Hepatocyte (in vitro differentiated cells): ENCODE results near the gene PAX7.

ENCODE experiments used
- EZH2 ChIP-seq: fragments of 200-600 bp; sonication (generic); IDR thresholded peaks from 2 replicates; pipeline ENCODE4 v1.6.1; 2016; ENCODE audit warnings: antibody characterized with exemption, mild to moderate bottlenecking, borderline replicate concordance
- EZH2phosphoT487 ChIP-seq: fragments of 200-600 bp; sonication (generic); IDR thresholded peaks from one replicate; pipeline ENCODE4 v1.6.1; 2018; ENCODE audit warnings: antibody characterized with exemption, mild to moderate bottlenecking, low read depth, moderate library complexity; ENCODE audit not compliant: unreplicated experiment, severe bottlenecking
- TF ChIP-seq, protein P1 (sequence below): fragments of 200-600 bp; sonication (generic); IDR thresholded peaks from 2 replicates; pipeline ENCODE4 v1.5.1; 2016; ENCODE audit warnings: antibody characterized with exemption, mild to moderate bottlenecking; ENCODE audit not compliant: poor library complexity

DNA sequence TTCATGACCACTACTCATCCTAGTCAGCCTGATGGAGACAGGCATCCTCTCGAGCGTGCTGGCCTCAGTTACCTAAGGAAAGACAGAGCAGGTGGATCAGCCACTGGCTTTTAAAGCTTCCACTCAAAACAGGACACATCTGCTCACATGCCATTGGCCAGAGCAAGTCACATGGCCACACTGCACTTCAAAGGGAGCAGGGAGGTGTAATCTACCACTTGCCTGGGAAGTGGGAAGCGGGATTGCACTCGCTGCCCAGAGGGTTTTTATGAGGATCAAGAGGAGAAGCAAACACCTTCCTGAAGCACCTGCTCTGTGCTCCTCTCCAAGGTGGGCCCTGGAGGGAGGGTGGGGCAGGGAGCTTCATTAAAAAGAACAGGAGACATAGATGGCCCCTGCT lies 120.8 kb downstream of the PAX7 start:
- TF ChIP-seq, protein P1, sequence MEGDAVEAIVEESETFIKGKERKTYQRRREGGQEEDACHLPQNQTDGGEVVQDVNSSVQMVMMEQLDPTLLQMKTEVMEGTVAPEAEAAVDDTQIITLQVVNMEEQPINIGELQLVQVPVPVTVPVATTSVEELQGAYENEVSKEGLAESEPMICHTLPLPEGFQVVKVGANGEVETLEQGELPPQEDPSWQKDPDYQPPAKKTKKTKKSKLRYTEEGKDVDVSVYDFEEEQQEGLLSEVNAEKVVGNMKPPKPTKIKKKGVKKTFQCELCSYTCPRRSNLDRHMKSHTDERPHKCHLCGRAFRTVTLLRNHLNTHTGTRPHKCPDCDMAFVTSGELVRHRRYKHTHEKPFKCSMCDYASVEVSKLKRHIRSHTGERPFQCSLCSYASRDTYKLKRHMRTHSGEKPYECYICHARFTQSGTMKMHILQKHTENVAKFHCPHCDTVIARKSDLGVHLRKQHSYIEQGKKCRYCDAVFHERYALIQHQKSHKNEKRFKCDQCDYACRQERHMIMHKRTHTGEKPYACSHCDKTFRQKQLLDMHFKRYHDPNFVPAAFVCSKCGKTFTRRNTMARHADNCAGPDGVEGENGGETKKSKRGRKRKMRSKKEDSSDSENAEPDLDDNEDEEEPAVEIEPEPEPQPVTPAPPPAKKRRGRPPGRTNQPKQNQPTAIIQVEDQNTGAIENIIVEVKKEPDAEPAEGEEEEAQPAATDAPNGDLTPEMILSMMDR, result no peak
- TF ChIP-seq EZH2 (no peak), EZH2phosphoT487 (no peak)
